ENCODE measurements around the gene CCL17.

Gene CCL17

GRCh38 chr16:57416084-57416483 lies 11.5 kb downstream of the CCL17 start:
- DNase-seq: no peak
- Histone ChIP-seq H3K4me3 (ENCODE audit: low read depth, low read length) (no peak overlapping the region), H3K27ac (peak overlapping the region; percentile 76; the same call in 1 of the 2 replicates), H3K36me3 (no peaks in the 10 kb centered on the region), H3K27me3 (ENCODE audit: insufficient read depth, low read depth, severe bottlenecking) (no peaks in the 10 kb centered on the region), H3K9me3 (ENCODE audit: severe bottlenecking) (no peaks in the 10 kb centered on the region)
- TF ChIP-seq CTCF (IDR thresholded peaks at IDR 0.05; ENCODE audit: low read depth, low read length): no peak

GRCh38 chr16:57419506-57419905 lies 14.9 kb downstream of the CCL17 start:
- Histone ChIP-seq H3K27me3 (ENCODE audit: insufficient read depth, low read depth, severe bottlenecking) (no peaks in the 10 kb centered on the region), H3K4me3 (ENCODE audit: low read depth, low read length) (no peak overlapping the region), H3K9me3 (ENCODE audit: severe bottlenecking) (no peaks in the 10 kb centered on the region), H3K36me3 (no peaks in the 10 kb centered on the region), H3K27ac (no peak overlapping the region)
- DNase-seq: no peak
- TF ChIP-seq CTCF (IDR thresholded peaks at IDR 0.05; ENCODE audit: low read depth, low read length): no peak

GRCh38 chr16:57422026-57422944 lies 17.7 kb downstream of the CCL17 start:
- peak; percentile 64 for TF ChIP-seq CTCF (IDR thresholded peaks at IDR 0.05; ENCODE audit: low read depth, low read length)
- H3K27ac ChIP-seq: no peak overlapping the region
- H3K9me3 ChIP-seq (ENCODE audit: severe bottlenecking): no peaks in the 10 kb centered on the region
- H3K27me3 ChIP-seq (ENCODE audit: insufficient read depth, low read depth, severe bottlenecking): no peaks in the 10 kb centered on the region
- peak; percentile 59 for DNase-seq
- no peak overlapping the region for H3K4me3 ChIP-seq (ENCODE audit: low read depth, low read length)
- no peaks in the 10 kb centered on the region; the same call in none of the 2 replicates for H3K36me3 ChIP-seq

- Histone ChIP-seq H3K4me3 (ENCODE audit: low read depth, low read length) (no peak overlapping the region), H3K27me3 (ENCODE audit: insufficient read depth, low read depth, severe bottlenecking) (no peaks in the 10 kb centered on the region), H3K27ac (no peak overlapping the region), H3K9me3 (ENCODE audit: severe bottlenecking) (no peaks in the 10 kb centered on the region), H3K36me3 (no peaks in the 10 kb centered on the region; the same call in none of the 2 replicates)
- DNase-seq: no peak
- no peak for TF ChIP-seq CTCF (IDR thresholded peaks at IDR 0.05; ENCODE audit: low read depth, low read length)
These were observed 18.6 kb downstream of the CCL17 start for GRCh38 chr16:57423152-57423551.

- TF ChIP-seq CTCF (IDR thresholded peaks at IDR 0.05; ENCODE audit: low read depth, low read length): no peak
- Histone ChIP-seq H3K27me3 (ENCODE audit: insufficient read depth, low read depth, severe bottlenecking) (no peaks in the 10 kb centered on the region), H3K27ac (no peak overlapping the region), H3K4me3 (ENCODE audit: low read depth, low read length) (no peak overlapping the region), H3K9me3 (ENCODE audit: severe bottlenecking) (no peaks in the 10 kb centered on the region), H3K36me3 (peaks cover 3% of the 10 kb centered on the region)
- DNase-seq: no peak
These were observed 20.0 kb downstream of the CCL17 start for GRCh38 chr16:57424583-57424982.
